Ascending aorta (tissue), 2 donors: Measurements from ENCODE around the gene TEX13D. TPM values are rescaled to one million over a fixed set of nuclear protein-coding genes. Genes with fewer than 3 reads are reported as not detected.

Experiments used
- DNase-seq, 2 donors: peaks; one replicate each; pipeline ENCODE4 v3.0.0-alpha.2; 2019; ENCODE audit warnings: low spot score in 2 of 2
- H3K27ac ChIP-seq, 2 donors: fragments of 200-600 bp; sonication (generic); one replicate each; pipeline ENCODE4 v1.5.1; 2016 to 2017; ENCODE audit warnings: mild to moderate bottlenecking in 1 of 2
- H3K27me3 ChIP-seq: fragments of 200-600 bp; sonication (generic); one replicate; pipeline ENCODE4 v1.5.1; 2017
- H3K36me3 ChIP-seq, 2 donors: fragments of 200-600 bp; sonication (generic); one replicate each; pipeline ENCODE4 v1.5.1; 2016
- H3K4me1 ChIP-seq, 2 donors: fragments of 200-600 bp; sonication (generic); one replicate each; pipeline ENCODE4 v1.5.1; 2016 to 2017; ENCODE audit warnings: mild to moderate bottlenecking in 1 of 2
- H3K4me3 ChIP-seq, 2 donors: fragments of 200-600 bp; sonication (generic); one replicate each; pipeline ENCODE4 v1.5.1; 2016 to 2017; ENCODE audit warnings: mild to moderate bottlenecking in 1 of 2
- H3K9me3 ChIP-seq, 2 donors: fragments of 200-600 bp; sonication (generic); one replicate each; pipeline ENCODE4 v1.5.1; 2016
- intact Hi-C: fragments of 100-400 bp; cut with DNase I; formaldehyde crosslinking; loops from one replicate; pipeline ENCODE4 v1.15.1; 2023
- total RNA-seq: library from RNA; depleted of rRNA; stranded (reverse); fragments of >200 nt; gene quantifications from one replicate; pipeline ENCODE4 v1.1.0, GENCODE V29; 2016
- TF ChIP-seq, protein P1 (sequence below), 3 experiments: fragments of 200-600 bp in 2 of 3; fragments of 450-650 bp in 1 of 3; sonication (generic) in 2 of 3; IDR thresholded peaks; one replicate each; pipeline ENCODE4 v1.5.1; 2016 to 2019; ENCODE audit warnings: antibody characterized with exemption in 3 of 3, mild to moderate bottlenecking in 1 of 3, moderate library complexity in 1 of 3

The TEX13D gene
- total RNA-seq, 1 donor from 2014 or later: not detected

DNA sequence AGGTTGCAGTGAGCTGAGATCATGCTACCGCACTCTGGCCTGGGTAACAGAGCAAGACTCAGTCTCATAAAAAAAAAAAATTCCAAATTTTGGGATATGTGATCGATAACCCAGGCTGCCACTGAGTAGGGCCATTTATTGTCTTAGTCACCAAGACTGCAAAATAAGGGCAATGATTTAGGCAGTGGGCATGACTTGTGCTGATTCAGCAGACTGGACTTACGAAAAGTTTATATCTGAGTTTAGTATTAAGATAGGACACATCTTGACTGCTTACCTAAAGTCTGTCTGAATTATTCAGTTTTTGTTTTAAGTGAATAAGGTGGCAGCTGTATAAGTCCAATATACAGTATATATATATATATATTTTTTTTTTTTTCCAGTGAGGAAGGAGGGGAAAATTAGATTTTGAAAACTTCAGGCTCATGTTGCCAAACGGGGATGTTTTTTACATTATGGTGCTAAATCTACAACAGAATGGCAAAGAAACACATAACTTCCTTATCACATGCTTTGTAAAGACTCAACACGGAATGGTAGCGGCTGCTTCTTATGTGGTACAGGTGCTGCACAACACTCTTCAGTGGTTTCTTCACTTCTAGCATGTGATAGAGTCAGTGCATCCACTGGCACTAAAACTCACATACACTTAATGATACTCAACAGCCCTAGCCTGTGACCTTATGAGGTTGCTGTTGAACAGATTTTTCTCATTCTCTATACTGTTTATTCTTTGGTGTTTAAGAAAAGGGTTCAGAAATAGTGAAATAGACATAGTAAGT lies 6.5 kb downstream of the TEX13D start:
- Histone ChIP-seq H3K27me3 (no peaks in the 10 kb centered on the region), H3K9me3 (no peaks in the 10 kb centered on the region), H3K27ac (no peak overlapping the region), H3K4me3 (no peak overlapping the region), H3K4me1 (no peaks in the 10 kb centered on the region), H3K36me3 (no peaks in the 10 kb centered on the region)
- no peak for DNase-seq
- TF ChIP-seq, protein P1, sequence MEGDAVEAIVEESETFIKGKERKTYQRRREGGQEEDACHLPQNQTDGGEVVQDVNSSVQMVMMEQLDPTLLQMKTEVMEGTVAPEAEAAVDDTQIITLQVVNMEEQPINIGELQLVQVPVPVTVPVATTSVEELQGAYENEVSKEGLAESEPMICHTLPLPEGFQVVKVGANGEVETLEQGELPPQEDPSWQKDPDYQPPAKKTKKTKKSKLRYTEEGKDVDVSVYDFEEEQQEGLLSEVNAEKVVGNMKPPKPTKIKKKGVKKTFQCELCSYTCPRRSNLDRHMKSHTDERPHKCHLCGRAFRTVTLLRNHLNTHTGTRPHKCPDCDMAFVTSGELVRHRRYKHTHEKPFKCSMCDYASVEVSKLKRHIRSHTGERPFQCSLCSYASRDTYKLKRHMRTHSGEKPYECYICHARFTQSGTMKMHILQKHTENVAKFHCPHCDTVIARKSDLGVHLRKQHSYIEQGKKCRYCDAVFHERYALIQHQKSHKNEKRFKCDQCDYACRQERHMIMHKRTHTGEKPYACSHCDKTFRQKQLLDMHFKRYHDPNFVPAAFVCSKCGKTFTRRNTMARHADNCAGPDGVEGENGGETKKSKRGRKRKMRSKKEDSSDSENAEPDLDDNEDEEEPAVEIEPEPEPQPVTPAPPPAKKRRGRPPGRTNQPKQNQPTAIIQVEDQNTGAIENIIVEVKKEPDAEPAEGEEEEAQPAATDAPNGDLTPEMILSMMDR (IDR thresholded peaks at IDR 0.05): no peak
- intact Hi-C loops: no loop called here

DNA sequence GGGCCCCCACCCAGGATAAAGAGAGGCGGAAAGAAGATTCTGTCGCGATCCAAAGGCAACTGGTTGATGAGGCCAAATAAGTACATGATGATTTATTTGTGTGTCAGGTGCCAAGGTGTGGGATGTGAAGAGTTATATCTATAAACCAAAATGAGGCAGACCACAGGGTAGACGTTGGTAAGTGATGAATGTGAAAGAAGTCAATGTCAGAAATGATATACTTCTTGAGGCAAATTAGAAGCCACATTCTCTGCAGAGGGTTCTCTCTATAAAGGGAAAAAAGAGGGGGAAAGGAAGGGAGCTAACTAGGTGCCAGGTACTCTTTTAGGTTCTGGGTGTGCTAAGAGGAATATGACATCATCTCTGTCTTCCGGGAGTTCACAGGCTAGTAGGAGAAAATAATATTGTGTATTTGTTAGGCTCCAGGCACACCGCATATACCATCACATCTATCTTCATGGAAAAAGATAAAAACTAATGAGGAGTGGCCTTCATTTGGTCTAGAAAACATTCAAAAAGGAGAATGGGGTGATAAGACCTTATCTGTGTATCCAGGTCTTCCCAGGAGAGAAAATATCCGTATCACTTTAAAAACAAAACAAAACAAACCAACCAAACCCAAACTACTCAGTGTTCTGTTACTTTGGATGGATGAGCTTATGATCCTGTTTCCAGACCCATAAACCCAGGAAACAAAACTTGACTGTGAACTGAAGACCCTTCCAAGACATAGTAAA lies 9.1 kb downstream of the TEX13D start:
- no peaks in the 10 kb centered on the region for H3K36me3 ChIP-seq
- H3K4me3 ChIP-seq: no peak overlapping the region
- no peak overlapping the region for H3K27ac ChIP-seq
- H3K4me1 ChIP-seq: no peaks in the 10 kb centered on the region
- intact Hi-C loops: no loop called here
- H3K9me3 ChIP-seq: no peaks in the 10 kb centered on the region
- no peaks in the 10 kb centered on the region for H3K27me3 ChIP-seq
- DNase-seq: no peak
- TF ChIP-seq, protein P1 (IDR thresholded peaks at IDR 0.05): no peak

DNA sequence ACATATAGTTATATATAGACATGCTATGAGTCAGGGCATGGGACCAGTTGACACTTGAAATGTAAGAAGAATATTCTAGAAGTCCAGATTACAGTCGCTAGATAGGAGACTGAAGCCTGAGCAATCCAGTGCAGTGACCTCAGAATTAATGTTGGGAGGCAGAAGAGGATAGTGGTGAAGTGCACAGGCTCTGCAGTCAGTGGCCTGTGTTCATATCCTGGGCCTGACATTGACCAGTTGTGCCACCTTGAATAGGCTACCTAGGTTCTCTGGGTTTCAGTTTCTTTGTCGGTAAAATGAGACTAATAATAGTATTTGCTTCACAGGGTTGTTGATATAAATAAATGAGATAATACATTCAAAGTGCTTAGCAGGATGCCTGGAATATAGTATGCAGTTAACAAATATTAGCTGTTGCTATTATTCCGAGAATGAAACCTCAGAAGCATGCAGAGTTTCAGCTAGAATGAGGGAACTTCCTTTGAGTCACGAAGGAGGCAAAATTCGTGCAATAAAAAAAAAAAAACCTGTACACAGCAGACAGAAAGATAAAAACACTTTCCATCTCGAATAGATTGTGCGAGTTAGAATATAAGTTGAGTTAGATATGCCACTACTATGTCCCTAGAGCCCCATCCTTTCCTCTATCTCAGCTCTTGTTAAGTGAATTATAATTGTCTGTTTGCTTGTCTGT lies 9.9 kb downstream of the TEX13D start:
- DNase-seq: no peak
- intact Hi-C loops: no loop called here
- H3K27ac ChIP-seq: no peak overlapping the region
- H3K4me1 ChIP-seq: no peaks in the 10 kb centered on the region
- TF ChIP-seq, protein P1 (IDR thresholded peaks at IDR 0.05): no peak
- no peaks in the 10 kb centered on the region for H3K27me3 ChIP-seq
- H3K36me3 ChIP-seq: no peaks in the 10 kb centered on the region
- no peak overlapping the region for H3K4me3 ChIP-seq
- H3K9me3 ChIP-seq: no peaks in the 10 kb centered on the region

DNA sequence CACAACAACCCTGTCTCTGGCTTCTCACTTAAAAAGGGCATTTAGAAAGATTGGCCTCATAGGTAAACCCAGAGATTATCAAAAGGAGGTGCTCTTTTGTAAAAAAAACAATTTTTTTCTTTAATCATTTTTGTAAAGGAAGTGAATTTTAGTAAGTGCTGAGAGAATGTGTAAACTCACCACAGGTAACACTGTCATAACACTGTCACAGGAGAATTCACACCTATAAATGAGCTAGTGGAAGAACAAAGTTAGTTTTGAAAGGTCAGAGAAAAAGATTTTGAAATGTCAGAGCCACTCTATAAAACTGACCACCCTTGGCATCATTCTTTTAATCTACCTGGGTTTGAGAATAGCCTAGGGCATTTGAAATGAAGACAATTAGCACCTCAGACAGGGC lies 10.6 kb downstream of the TEX13D start:
- Histone ChIP-seq H3K27ac (no peak overlapping the region), H3K4me1 (no peaks in the 10 kb centered on the region), H3K9me3 (no peaks in the 10 kb centered on the region), H3K27me3 (no peaks in the 10 kb centered on the region), H3K4me3 (no peak overlapping the region), H3K36me3 (no peaks in the 10 kb centered on the region)
- no peak for DNase-seq
- intact Hi-C loops: no loop called here
- TF ChIP-seq, protein P1 (IDR thresholded peaks at IDR 0.05): no peak

DNA sequence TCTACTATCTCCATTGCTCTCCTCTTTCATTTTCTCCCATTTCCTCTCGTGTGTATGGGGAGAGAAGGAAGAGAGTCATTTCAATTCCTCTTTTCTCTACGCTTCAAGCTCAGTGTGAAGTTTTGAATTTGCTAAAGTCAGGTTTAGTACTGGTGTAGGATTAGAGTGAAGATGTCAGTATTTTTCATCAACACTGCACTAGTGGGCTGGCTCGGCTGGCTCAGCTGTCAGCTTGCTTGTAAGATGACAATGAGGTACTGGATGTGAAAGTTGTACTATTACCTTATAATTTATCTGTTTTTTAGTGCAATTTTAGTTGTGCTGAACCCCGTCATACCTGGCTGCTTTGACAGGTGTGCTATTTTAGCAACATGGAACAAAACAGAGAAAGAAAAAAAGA lies 11.8 kb downstream of the TEX13D start:
- H3K36me3 ChIP-seq: no peaks in the 10 kb centered on the region
- no peaks in the 10 kb centered on the region for H3K4me1 ChIP-seq
- intact Hi-C loops: no loop called here
- H3K9me3 ChIP-seq: no peaks in the 10 kb centered on the region
- no peak for DNase-seq
- no peak overlapping the region for H3K4me3 ChIP-seq
- H3K27me3 ChIP-seq: no peaks in the 10 kb centered on the region
- no peak overlapping the region for H3K27ac ChIP-seq
- TF ChIP-seq, protein P1 (IDR thresholded peaks at IDR 0.05): no peak
